Naive thymus-derived CD4-positive, alpha-beta T cell (primary cell): ENCODE measurements around the gene DOK1. TPM values are rescaled to one million over a fixed set of nuclear protein-coding genes. Genes with fewer than 3 reads are reported as not detected.

Source experiments
- ATAC-seq: fragments of 150-1000 bp; cut with Tn5 transposase; 2 replicates; pipeline ENCODE4 v1.10.0; 2021; ENCODE audit warnings: mild to moderate bottlenecking, moderate library complexity
- CTCF ChIA-PET: fragments of 350-600 bp; sonication (Branson Sonifier 250); formaldehyde crosslinking; loops from one replicate; lab custom pipeline; 2021; ENCODE audit warnings: antibody characterized with exemption; lab: Charles Lee
- POLR2A ChIA-PET: fragments of 350-600 bp; sonication (Branson Sonifier 250); formaldehyde crosslinking; loops from one replicate; lab custom pipeline; 2021; ENCODE audit warnings: antibody characterized with exemption, inconsistent platforms; lab: Charles Lee
- DNase-seq, 9 donors: peaks; one replicate each; pipeline versions ENCODE4 v3.0.0 to v3.0.0-alpha.2; 2020 to 2022; ENCODE audit warnings: mixed read lengths in 1 of 9
- H3K27ac ChIP-seq: one replicate; pipeline ENCODE4 v1.7.0; 2013; ENCODE audit warnings: mild to moderate bottlenecking, low read depth, low read length, moderate library complexity
- H3K27me3 ChIP-seq, 2 donors: one replicate each; pipeline ENCODE4 v1.7.0; 2013; ENCODE audit warnings: low read length in 2 of 2, mild to moderate bottlenecking in 2 of 2, moderate library complexity in 2 of 2; ENCODE audit not compliant: control insufficient read depth in 2 of 2, insufficient read depth in 2 of 2
- H3K36me3 ChIP-seq, 3 experiments: 1 replicate in 2 of 3; 2 replicates in 1 of 3; pipeline ENCODE4 v1.7.0; 2013; ENCODE audit warnings: low read length in 3 of 3, mild to moderate bottlenecking in 3 of 3, moderate library complexity in 1 of 3; ENCODE audit not compliant: insufficient read depth in 3 of 3, control insufficient read depth in 2 of 3
- H3K4me1 ChIP-seq, 2 donors: one replicate each; pipeline ENCODE4 v1.7.0; 2013; ENCODE audit warnings: low read length in 2 of 2, mild to moderate bottlenecking in 2 of 2, moderate library complexity in 1 of 2; ENCODE audit not compliant: control insufficient read depth in 2 of 2, insufficient read depth in 2 of 2
- H3K4me3 ChIP-seq: 2 replicates; pipeline ENCODE4 v1.7.0; 2013; ENCODE audit warnings: mild to moderate bottlenecking, low read length
- H3K9me3 ChIP-seq, 3 experiments: 1 replicate in 2 of 3; 2 replicates in 1 of 3; pipeline ENCODE4 v1.7.0; 2013; ENCODE audit warnings: low read length in 3 of 3; ENCODE audit not compliant: control insufficient read depth in 2 of 3
- H3K27ac Mint-ChIP-seq, 9 donors: one replicate each; pipeline ENCODE4 v1.8.0; 2020 to 2022; ENCODE audit warnings: mixed read lengths in 9 of 9, mild to moderate bottlenecking in 8 of 9, moderate library complexity in 5 of 9, inconsistent platforms in 2 of 9
- H3K27me3 Mint-ChIP-seq, 5 donors: one replicate each; pipeline ENCODE4 v1.8.0; 2021 to 2022; ENCODE audit warnings: mixed read lengths in 5 of 5, mild to moderate bottlenecking in 1 of 5
- H3K36me3 Mint-ChIP-seq, 5 donors: one replicate each; pipeline ENCODE4 v1.8.0; 2020 to 2022; ENCODE audit warnings: mixed read lengths in 5 of 5, mild to moderate bottlenecking in 3 of 5, inconsistent platforms in 1 of 5
- H3K4me1 Mint-ChIP-seq, 7 donors: one replicate each; pipeline ENCODE4 v1.8.0; 2020 to 2022; ENCODE audit warnings: mixed read lengths in 7 of 7, mild to moderate bottlenecking in 3 of 7, inconsistent platforms in 1 of 7
- H3K4me3 Mint-ChIP-seq, 10 donors: one replicate each; pipeline ENCODE4 v1.8.0; 2020 to 2022; ENCODE audit warnings: mild to moderate bottlenecking in 10 of 10, mixed read lengths in 10 of 10, moderate library complexity in 6 of 10, inconsistent platforms in 2 of 10
- H3K9me3 Mint-ChIP-seq, 11 donors: one replicate each; pipeline ENCODE4 v1.8.0; 2020 to 2022; ENCODE audit warnings: mixed read lengths in 11 of 11, mild to moderate bottlenecking in 4 of 11, inconsistent platforms in 1 of 11, moderate library complexity in 1 of 11
- intact Hi-C, 2 donors: fragments of 100-400 bp; cut with micrococcal nuclease; formaldehyde crosslinking; loops; one replicate each; pipeline ENCODE4 v1.15.1; 2023
- polyA plus RNA-seq, 2 donors: library from polyadenylated mRNA; unstranded; fragments of 300-500 nt; fragmentation: Illumina TruSeq; gene quantifications; one replicate each; pipeline ENCODE4 v1.2.3, GENCODE V29; 2021
- total RNA-seq, 6 experiments: library from RNA in 5 of 6; stranded (reverse) in 5 of 6; gene quantifications; 1 replicate in 5 of 6; 2 replicates in 1 of 6; pipeline ENCODE4 v1.2.3 and lab custom pipeline; 2021 to 2026

Gene DOK1
- total and polyA plus RNA-seq, 7 experiments from 2014 or later: 7.0 to 39.5 (median 24.2) TPM

GRCh38 chr2:74510272-74510671 is 44.2 kb upstream of the DOK1 start:
- no peak for ATAC-seq
- H3K27me3 ChIP-seq: peaks cover 5 to 23% of the 10 kb centered on the region in 2 donors
- H3K27me3 Mint-ChIP-seq: peaks cover 29 to 53% (median 42%) of the 10 kb centered on the region in 5 donors
- H3K9me3 Mint-ChIP-seq: peaks cover 0 to 6% (median 0%) of the 10 kb centered on the region in 11 donors
- H3K27ac ChIP-seq: no peak overlapping the region
- no peak overlapping the region for H3K4me3 Mint-ChIP-seq
- H3K9me3 ChIP-seq: no peaks in the 10 kb centered on the region
- intact Hi-C loops: no loop called here
- H3K4me1 Mint-ChIP-seq: peaks cover 23 to 49% (median 37%) of the 10 kb centered on the region in 7 donors
- POLR2A ChIA-PET: interaction anchor here (1.7 to 5.0 kb wide), 4 partner anchors 12 to 52 kb away, joined by 7 to 33 read pairs (median 22); partner anchors contain the start of genes AUP1, CCDC142, HTRA2 and TTC31
- peaks cover 0 to 11% (median 4%) of the 10 kb centered on the region in 3 experiments for H3K36me3 ChIP-seq
- no peak overlapping the region for H3K4me3 ChIP-seq
- peaks cover 4 to 19% (median 15%) of the 10 kb centered on the region in 5 donors for H3K36me3 Mint-ChIP-seq
- H3K4me1 ChIP-seq: peaks cover 17 to 34% of the 10 kb centered on the region in 2 donors
- no peak overlapping the region for H3K27ac Mint-ChIP-seq
- CTCF ChIA-PET: interaction anchor here (1.5 kb wide), 1 partner anchor 20 kb away, joined by 6 read pairs; the partner anchor contains the start of genes AUP1 and HTRA2
- DNase-seq: no peak

DNA sequence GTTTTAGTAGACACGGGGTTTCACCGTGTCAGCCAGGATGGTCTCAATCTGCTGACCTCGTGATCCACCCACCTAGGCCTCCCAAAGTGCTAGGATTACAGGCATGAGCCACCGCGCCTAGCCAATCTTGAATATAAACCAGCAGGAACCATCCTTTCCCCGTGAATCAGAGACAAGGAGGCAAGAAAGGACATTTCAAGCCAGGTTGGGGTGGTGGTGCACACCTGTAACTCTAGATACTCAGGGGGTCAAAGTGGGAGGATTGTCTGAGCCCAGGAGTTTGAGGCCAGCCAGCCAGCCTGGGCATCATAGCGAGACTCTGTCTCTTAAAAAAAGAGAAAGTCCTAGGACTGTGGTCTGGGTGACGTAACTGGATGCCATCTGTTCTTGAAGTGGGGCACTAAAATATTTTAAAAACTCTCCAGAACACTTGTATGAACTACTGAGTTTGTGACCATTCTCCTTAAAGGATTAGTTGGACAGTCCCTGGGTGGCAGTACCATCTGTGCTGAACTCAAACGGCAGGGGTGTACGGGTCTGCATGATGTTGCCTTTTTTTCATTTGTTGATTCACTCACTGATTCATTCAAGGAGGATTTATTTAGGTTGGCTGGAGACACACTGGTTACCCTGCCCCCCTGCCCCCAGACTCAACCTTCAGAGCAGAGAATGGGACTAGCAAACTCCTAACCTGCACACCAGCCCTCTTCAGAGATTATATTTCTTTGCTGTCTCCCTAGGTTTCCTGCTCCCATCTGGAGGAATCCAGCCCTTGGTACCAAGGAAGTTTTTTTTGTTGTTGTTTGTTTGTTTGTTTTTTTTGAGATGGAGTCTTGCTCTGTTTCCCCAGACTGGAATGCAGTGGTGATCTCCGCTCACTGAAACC is 43.2 kb upstream of the DOK1 start:
- no peak overlapping the region for H3K27ac ChIP-seq
- H3K4me3 Mint-ChIP-seq: peak overlapping the region in 1 of 10 donors; percentile 5
- H3K36me3 ChIP-seq: peaks cover 0 to 4% (median 0%) of the 10 kb centered on the region in 3 experiments
- POLR2A ChIA-PET: interaction anchor here (4.6 to 5.0 kb wide), 2 partner anchors 18 to 29 kb away, joined by 22 to 33 read pairs; partner anchors contain the start of genes AUP1, CCDC142, HTRA2 and TTC31
- peak overlapping the region in 1 of 9 donors; percentile 30 for H3K27ac Mint-ChIP-seq
- H3K4me3 ChIP-seq: no peak overlapping the region
- H3K4me1 ChIP-seq: peaks cover 21 to 33% of the 10 kb centered on the region in 2 donors
- intact Hi-C loops: no loop called here
- peaks cover 25 to 47% (median 36%) of the 10 kb centered on the region in 7 donors for H3K4me1 Mint-ChIP-seq
- CTCF ChIA-PET: interaction anchor here (1.5 kb wide), 1 partner anchor 19 kb away, joined by 6 read pairs; the partner anchor contains the start of genes AUP1 and HTRA2
- no peak for DNase-seq
- H3K9me3 Mint-ChIP-seq: peaks cover 0 to 6% (median 0%) of the 10 kb centered on the region in 11 donors
- ATAC-seq: no peak
- peaks cover 6 to 27% of the 10 kb centered on the region in 2 donors for H3K27me3 ChIP-seq
- no peaks in the 10 kb centered on the region for H3K9me3 ChIP-seq
- peaks cover 4 to 12% (median 9%) of the 10 kb centered on the region in 5 donors for H3K36me3 Mint-ChIP-seq
- H3K27me3 Mint-ChIP-seq: peaks cover 28 to 61% (median 46%) of the 10 kb centered on the region in 5 donors

DNA sequence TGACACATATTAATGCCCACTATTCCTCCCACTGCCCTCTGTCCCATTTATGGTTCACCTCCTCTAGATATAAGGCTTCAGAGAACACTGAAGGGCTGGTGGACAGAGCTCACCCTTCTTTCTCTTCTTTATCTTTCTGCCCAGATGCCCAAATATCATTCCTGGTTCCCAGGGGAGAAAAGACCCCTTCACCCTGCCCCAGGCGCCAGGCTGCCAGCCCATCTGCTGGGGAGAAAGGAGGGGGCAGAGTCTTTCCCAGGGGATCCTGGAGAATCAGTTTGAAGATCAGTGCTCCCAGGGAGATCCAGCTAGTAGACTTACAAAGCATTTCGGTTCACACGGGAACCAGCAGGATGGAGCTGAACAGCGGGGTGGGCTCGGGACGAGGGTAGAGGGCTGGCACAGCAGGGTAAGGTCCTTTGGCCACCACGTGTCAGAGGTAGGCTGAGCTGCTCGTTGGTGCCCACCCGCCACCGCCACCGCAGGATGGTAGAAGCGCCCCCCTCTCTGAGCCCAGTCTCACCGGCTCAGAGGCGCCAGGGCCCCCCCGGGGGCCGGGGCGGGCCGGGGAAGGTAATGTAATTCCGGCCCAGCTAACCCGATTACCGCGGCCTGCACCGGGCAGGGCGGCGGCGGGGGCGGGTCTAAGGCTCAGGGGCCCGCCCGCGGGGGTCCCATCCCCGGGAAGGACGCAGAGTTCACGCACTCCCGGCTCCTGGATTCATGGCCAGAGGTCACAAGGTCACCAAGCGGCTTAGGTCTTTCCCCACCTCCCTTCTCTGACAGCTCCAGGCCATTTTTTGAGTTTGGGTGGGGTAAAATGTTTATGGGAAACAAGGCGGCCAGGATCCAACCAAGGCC is 41.5 kb upstream of the DOK1 start:
- Mint-ChIP-seq H3K9me3 (peaks cover 0 to 6% (median 0%) of the 10 kb centered on the region in 11 donors), H3K27me3 (peaks cover 40 to 74% (median 54%) of the 10 kb centered on the region in 5 donors), H3K4me3 (peak overlapping the region in 6 of 10 donors; percentile 20 to 55 (median 40)), H3K27ac (peak overlapping the region in 3 of 9 donors; percentile 14 to 58 (median 27)), H3K36me3 (peaks cover 0 to 11% (median 0%) of the 10 kb centered on the region in 5 donors), H3K4me1 (peaks cover 17 to 44% (median 30%) of the 10 kb centered on the region in 7 donors)
- no peaks in the 10 kb centered on the region for H3K36me3 ChIP-seq
- no peaks in the 10 kb centered on the region for H3K9me3 ChIP-seq
- intact Hi-C loops: no loop called here
- ChIA-PET POLR2A (interaction anchor here (1.3 to 2.0 kb wide), 3 partner anchors 10 to 55 kb away, joined by 3 to 6 read pairs (median 5); partner anchors contain the start of genes AUP1, HTRA2 and WBP1), CTCF (interaction anchor here (1.1 kb wide), 1 partner anchor 30 kb away, joined by 3 read pairs; the partner anchor contains the start of genes CCDC142 and TTC31)
- peaks cover 14 to 32% of the 10 kb centered on the region in 2 donors for H3K4me1 ChIP-seq
- H3K27ac ChIP-seq: no peak overlapping the region
- H3K4me3 ChIP-seq: no peak overlapping the region
- peaks cover 12 to 33% of the 10 kb centered on the region in 2 donors for H3K27me3 ChIP-seq
- DNase-seq (no peak), ATAC-seq (no peak)

- H3K36me3 Mint-ChIP-seq: peaks cover 0 to 11% (median 0%) of the 10 kb centered on the region in 5 donors
- Histone ChIP-seq H3K36me3 (no peaks in the 10 kb centered on the region), H3K4me3 (no peak overlapping the region), H3K27ac (no peak overlapping the region), H3K4me1 (peaks cover 10 to 32% of the 10 kb centered on the region in 2 donors), H3K27me3 (peaks cover 12 to 34% of the 10 kb centered on the region in 2 donors), H3K9me3 (no peaks in the 10 kb centered on the region)
- intact Hi-C loops: loop anchor here in 1 of 2 donors (2.0 kb wide), 1 partner anchor 15 kb away; the partner anchor contains the start of gene LBX2
- peak overlapping the region in 1 of 9 donors; percentile 5 for H3K27ac Mint-ChIP-seq
- peak in 2 of 9 donors; percentile 34 to 38 for DNase-seq
- CTCF ChIA-PET: no interaction called here
- peaks cover 9 to 36% (median 22%) of the 10 kb centered on the region in 7 donors for H3K4me1 Mint-ChIP-seq
- ATAC-seq: peak; percentile 19
- H3K4me3 Mint-ChIP-seq: peak overlapping the region in 7 of 10 donors; percentile 33 to 85 (median 49)
- peaks cover 47 to 76% (median 62%) of the 10 kb centered on the region in 5 donors for H3K27me3 Mint-ChIP-seq
- H3K9me3 Mint-ChIP-seq: peaks cover 0 to 6% (median 0%) of the 10 kb centered on the region in 11 donors
- POLR2A ChIA-PET: interaction anchor here (1.3 to 2.0 kb wide), 5 partner anchors 9 to 56 kb away, joined by 3 to 8 read pairs (median 6); partner anchors contain the start of genes AUP1, DQX1, HTRA2 and WBP1
Measured at GRCh38 chr2:74513605-74514367, 40.7 kb upstream of the DOK1 start.
